Purkinje cell (primary cell): ENCODE data around the gene OR1D5. TPM values are rescaled to one million over a fixed set of nuclear protein-coding genes. Genes with fewer than 3 reads are reported as not detected.

Experiments used
- polyA plus RNA-seq: library from polyadenylated mRNA; unstranded; fragments of >200 nt; fragmentation: Nextera tagmentation; gene quantifications from 2 replicates; pipeline ENCODE4 v1.2.1, GENCODE V29; 2014

OR1D5 gene, protein sequence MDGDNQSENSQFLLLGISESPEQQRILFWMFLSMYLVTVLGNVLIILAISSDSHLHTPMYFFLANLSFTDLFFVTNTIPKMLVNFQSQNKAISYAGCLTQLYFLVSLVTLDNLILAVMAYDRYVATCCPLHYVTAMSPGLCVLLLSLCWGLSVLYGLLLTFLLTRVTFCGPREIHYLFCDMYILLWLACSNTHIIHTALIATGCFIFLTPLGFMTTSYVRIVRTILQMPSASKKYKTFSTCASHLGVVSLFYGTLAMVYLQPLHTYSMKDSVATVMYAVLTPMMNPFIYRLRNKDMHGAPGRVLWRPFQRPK
- polyA plus RNA-seq, result not detected in 2 replicates

DNA sequence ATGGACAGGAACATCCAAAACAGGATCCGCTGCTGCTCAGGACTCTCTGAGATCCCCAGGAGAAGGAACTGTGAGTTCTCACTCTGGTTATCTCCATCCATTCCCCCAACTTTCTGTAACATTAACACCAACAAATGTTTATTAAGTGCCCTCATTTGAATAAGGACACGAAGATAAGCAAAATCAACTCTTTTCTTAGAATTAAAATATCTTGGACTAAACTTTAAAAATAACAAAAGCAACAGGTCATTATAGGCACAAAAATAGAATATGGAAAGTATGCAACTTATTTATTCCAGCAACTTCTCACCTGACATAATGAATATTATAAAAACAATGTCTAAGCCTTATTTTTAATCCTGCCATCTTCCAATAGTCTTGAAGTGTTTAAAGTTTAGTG is at the start of gene OR1D5:
TSS of gene OR1D5 (minus strand) at position 101 of the 400 bp plus-strand sequence. CDS start at position 101, 0 bp downstream.

DNA sequence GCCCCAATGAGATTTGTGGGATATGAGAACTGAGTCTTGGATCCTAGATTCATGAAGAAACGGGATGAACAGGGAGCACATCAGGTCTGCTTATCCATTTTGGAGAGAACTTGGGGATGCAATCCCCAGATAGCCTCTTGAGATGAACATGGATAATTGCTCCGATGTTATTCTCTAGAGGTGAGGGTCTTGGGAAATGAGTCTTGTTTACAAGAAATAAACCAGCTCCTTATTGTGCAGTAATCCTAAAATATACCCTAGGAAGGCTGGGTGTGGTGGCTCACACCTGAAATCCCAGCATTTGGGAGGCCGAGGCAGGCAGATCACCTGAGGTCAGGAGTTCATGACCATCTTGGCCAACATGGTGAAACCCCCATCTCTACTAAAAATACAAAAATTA is 40.9 kb upstream of the OR1D5 start, which contains the start of gene OR1D2:
TSS of gene OR1D2 (minus strand) at position 101 of the 400 bp plus-strand sequence. CDS start 11,426 bp downstream, outside the sequence.

Other genes starting within 250 kb of the OR1D5 start
- not detected in 2 replicates for gene OR1D2, start 40.8 kb upstream of the OR1D5 start, polyA plus RNA-seq
- gene OR1G1, start 63.9 kb upstream of the OR1D5 start, polyA plus RNA-seq, result not detected in 2 replicates
- gene OR1A2, start 133.9 kb upstream of the OR1D5 start, polyA plus RNA-seq, result not detected in 2 replicates
- gene OR1A1, start 144.1 kb upstream of the OR1D5 start, polyA plus RNA-seq, result 0.08 TPM in 1 of 2 replicates, not detected in the other
- gene OR3A1, start 234.8 kb upstream of the OR1D5 start, polyA plus RNA-seq, result not detected in 2 replicates